Activated CD8-positive, alpha-beta memory T cell treated with anti-CD3 and anti-CD28 coated beads for 1 hour (primary cell): ENCODE data around the gene DUSP11.
"Not testable (repeated sequence)": the region's sequence is repeated elsewhere in the genome, so short reads cannot be mapped to it uniquely, and the experiment has no call there.

Experiments
- DNase-seq, 2 donors: peaks; one replicate each; pipeline ENCODE4 v3.0.0-alpha.2; 2020; ENCODE audit warnings: low read depth in 1 of 2; ENCODE audit errors: extremely low read depth in 1 of 2

Gene DUSP11

GRCh38 chr2:73718851-73719621, 60.9 kb downstream of the DUSP11 start:
- no peak for DNase-seq

GRCh38 chr2:73718421-73718820, 61.5 kb downstream of the DUSP11 start:
- no peak for DNase-seq

GRCh38 chr2:73717695-73718094, 62.2 kb downstream of the DUSP11 start:
- DNase-seq = not testable (repeated sequence)

GRCh38 chr2:73717251-73717606, 62.7 kb downstream of the DUSP11 start:
- no peak for DNase-seq

GRCh38 chr2:73716543-73717250, 63.2 kb downstream of the DUSP11 start:
- DNase-seq = no peak

GRCh38 chr2:73714091-73714490, 65.8 kb downstream of the DUSP11 start:
- DNase-seq = no peak
